Daoy (cell line): Measurements from ENCODE around the gene AOAH. TPM values are rescaled to one million over a fixed set of nuclear protein-coding genes. Genes with fewer than 3 reads are reported as not detected.
A peak's percentile ranks its signal among the peaks of the same experiment; 100 is the strongest.

Experiments used
- DNase-seq: peaks from one replicate; pipeline ENCODE4 v3.0.0-alpha.2; 2015; ENCODE audit warnings: low read depth
- total RNA-seq: library from RNA; depleted of rRNA; stranded (reverse); fragments of >200 nt; shearing (Covaris generic); gene quantifications from 2 replicates; pipeline ENCODE4 v1.2.3, GENCODE V29; 2014

The AOAH gene
- total RNA-seq, 1 experiment from 2014 or later: 39.0 TPM

DNA sequence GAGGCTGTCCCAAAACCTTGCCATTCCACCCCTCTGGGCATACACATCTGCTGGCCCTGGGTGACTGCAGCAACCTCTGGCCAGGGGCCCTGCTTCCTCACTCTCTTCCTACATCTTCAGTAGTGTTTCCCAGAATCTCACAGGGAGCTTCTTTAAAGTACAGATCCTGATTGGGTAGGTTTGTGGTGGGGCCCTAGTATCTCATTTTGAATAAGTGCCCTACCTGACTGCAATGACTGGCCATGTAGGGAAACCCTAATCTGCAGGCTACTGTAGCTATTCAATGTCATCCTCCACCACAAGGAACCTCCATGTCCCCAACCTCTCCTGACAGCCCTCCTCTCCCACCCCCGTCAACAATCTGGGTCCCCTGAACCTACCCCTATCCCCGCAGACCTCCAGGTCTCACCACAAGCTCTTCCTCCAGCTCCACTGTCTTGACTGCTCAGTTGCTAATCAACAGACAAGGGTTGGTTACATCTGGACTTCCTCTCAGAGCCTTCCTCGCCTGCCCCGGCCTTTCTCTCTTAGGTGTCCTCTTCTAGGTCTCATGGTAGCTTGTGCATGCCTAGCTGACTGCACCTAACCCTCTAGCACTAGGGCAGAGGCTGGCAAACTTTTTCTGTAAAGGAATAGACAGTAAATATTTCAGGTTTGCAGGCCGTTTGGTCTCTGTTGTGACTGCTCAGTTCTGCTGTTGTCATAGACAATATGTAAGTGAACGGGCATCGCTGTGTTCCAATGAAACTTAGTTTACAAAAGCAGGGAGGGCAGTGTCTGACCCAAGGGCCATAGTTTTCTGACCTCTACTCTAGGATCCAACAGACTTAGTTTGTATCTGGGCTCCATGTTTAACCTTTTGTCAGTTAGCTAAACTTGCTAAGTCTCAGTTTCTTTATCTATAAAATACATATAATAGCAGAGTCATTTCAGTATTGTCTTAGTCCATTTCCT lies 121.1 kb downstream of the AOAH start:
- no peak for DNase-seq

DNA sequence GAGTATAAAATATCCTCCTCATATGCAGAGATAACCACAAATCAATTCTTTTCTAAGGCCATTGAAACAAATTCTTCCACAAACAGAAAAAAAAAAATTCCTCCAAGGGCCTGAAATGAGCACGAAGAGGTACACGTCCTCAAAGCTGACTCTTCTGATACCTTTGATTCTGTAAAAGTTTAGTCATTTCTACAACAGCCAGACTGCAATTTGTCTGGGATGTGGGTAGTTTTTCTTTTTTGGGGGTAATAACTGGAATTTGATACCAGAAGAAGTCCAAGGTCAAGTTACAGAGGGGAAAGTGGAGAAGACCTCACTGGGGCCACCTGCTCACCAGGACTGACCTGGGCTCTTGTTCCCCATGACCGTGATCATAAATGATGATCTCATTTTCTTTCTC lies 121.8 kb downstream of the AOAH start:
- no peak for DNase-seq

DNA sequence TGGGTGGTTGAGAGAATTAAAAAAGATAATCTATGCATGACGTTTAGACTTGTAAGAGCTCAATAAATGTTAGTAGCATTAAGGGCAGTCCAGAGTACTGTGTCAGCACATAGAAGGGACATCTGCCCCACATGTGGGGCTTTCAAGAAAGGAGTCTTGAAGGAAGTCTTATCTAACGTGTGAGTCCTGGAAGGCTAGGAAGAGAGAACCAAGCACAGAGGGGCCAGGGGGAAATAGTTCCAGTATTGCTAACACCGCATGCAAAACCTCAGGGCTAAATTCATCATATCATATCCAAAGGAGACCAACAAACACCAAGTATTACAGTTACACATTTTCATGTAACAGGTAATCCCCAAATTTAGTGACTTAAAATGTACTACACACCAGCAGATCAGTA lies 122.7 kb downstream of the AOAH start:
- peak; percentile 65 for DNase-seq

DNA sequence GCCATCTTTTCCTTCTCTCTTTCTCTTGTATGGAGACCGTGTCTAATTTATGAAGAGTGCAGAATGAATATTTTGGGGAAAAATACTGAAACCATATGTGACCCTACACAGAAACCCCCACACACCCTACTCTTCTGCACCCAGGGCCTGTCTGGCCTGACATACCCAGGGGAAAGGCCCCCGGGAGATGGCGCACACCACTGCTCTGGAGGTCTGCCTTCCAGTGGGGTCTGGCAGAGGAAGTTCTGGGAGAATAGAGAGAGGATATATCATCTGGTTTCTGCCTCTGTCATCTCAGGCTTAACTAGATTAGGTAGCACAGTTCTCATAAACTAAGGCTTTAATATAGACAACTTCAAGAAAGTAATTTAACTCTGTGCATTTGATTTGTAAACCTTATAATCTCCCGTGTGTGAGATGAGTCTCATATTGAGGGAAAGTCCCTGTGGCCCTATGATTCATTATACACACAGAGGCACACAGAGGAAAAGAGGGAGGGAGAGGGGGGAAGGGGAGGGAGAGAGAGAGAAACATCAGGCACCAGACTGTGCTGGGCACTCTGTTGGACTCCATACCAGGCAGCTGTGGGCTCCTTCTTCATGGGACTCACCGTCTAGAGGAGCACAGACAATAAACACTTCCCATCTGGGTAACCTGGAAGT lies 123.3 kb downstream of the AOAH start:
- DNase-seq: peak; percentile 96

DNA sequence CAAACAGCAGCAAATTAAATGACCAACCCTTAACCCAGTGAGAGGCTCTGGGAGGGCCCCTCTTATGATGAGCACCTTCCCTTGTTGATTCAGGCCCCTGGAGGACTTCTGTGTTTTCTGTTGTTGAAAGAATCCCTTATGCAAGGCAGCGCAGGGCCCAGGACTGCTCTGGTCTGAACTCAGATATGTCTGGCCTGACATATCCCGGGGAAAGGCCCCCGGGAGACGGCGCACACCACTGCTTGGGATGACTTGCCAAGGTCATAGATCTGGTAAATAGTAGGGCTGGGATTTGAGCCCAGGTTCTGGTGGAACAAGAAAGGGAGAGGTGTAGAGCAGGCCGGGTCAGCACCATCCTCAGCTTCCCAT lies 124.0 kb downstream of the AOAH start:
- DNase-seq: no peak

DNA sequence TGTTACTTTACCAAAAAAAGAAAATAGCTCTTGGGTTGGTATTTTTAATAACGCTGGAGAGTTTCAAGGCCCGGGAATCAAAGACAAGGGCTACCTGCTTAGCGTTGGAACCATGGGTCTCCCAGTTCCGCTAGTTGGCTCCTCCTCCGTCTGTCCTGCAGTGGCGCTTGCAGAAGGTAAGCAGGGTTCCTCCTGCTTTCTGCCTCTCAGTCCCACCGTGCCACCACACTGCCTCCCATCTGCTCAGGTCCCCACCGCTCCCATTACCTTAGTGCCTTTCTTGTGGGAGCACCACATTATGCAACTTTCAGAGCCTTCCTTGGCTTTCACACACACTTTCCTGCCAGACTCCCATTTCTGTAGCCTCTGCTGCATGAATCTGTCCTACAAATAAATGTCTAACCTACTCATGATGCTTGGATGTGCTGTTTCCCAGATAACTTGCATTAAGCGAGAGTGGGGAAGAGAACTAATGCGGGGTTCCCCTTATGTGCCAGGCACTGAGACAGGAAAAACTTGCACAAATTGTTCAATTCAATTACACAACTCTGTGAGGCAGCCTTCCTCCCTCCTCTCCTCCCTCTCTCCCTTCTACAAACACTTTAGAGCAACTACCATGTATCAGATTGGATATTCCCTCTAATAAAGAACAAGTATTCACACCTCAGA lies 124.5 kb downstream of the AOAH start:
- no peak for DNase-seq

DNA sequence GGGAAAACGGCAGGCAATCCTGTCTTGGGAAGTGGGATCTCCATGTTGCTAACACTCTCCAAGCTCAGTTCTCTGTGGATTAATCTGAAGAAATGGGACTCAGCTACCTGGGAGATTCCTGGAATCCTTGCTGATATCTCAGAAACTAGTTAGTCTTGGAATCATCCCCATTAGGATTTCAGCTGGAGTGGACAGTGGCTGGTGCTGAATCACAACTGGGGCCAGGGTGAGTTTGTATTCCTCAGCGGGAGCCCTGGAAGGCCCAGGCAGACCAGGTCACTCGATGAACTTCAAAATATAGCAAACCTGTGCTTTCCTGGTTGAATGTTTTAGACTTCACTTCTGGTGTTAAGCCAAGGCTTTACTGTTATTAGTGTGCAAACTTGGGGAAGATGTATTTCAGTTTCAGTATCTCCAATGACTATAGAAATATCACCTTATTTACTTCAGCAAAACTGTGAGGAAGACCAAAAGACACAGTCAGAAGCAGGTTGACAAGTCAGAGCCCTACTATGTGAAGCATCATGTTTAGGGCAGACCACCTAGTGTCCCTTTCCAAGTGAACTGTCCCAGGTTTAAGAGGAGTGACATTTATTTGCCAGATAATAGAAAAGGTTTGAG lies 126.1 kb downstream of the AOAH start:
- DNase-seq: no peak

DNA sequence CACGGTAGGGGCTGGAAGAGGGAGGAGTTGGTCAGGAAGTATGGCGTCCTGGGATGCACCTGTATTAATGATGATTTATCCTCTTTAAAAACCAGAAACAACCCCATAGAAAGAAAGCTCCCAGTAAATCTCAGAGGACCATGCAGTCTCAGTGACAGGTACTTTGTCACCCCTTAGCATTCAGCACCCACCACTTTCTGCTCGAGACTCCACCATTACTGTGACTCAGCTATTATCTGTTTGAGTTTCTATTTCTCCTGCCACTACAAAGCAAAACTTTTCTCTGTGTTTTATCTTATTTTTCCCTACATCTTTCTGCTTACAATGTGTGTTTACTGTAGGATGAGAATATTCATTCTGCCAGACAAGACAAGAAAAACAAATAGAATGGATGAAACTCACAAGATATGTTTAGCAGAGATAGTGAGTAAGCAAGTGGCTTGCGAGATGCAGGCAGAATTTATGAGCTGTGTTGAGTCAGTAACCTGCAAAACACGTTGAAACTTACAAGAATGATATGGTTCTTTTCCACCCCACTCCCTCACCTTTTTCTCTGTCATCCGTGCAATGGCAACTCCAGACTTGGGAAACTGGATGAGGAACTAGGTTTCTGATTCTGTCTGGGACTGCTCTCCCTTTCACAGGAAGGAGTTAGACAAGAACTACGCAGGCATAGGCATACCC lies 127.1 kb downstream of the AOAH start:
- DNase-seq: no peak

DNA sequence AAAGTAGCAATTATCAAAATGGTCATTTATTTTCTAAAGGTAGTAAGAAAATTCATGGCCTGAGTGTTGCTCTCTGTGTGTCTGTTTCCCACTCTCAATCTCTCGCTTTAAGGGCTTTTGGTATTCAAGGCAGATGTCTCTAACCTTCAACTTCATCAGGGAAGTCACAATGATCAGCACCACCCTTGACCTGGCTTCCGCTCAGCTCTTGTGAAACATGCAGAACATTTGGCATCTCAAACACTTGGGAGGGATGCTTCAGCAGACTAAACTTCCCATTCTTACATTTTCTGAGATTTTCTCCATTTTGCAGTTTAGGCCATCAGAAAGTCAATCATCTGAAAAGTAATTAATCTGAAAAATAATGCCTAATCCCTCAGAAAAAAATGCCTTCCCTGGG lies 129.8 kb downstream of the AOAH start:
- DNase-seq: no peak

DNA sequence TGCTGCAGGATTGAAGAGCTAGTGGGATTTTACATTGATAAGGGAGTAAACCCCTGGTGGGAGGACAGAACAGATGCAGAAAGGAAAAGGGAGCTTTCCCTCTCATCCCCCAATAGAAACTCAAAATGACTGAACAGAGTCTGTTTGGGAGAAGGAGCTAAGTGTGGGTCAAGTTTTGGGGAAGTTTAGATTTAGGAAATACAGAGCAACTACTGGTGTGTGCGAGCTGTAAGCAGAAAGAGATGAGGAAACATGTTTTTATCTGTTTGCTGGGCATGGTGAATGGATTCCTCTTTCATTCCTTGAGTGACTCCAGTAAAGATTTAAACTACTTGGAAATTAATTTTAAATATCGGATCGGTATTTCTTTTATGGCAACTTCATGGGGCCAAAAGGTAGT lies 132.7 kb downstream of the AOAH start:
- DNase-seq: no peak

DNA sequence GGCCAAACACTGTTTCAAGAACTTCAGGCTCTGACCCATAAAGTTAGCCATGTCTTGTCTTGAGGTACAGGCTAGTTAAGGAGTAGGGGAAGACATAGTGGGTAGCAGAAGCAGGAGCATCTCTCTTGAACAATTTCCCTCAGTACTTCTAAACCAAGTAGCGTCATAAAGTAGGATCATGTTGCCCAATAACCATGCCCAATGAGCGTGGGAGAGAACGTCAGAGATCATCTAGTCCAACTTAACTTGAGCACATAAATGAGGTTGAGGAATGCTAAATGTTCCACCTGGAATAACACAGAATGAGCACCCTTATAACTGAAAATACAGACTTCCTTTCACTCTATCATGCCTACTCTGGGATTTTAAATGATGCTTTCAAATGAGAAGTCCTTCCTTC lies 134.9 kb downstream of the AOAH start:
- no peak for DNase-seq

DNA sequence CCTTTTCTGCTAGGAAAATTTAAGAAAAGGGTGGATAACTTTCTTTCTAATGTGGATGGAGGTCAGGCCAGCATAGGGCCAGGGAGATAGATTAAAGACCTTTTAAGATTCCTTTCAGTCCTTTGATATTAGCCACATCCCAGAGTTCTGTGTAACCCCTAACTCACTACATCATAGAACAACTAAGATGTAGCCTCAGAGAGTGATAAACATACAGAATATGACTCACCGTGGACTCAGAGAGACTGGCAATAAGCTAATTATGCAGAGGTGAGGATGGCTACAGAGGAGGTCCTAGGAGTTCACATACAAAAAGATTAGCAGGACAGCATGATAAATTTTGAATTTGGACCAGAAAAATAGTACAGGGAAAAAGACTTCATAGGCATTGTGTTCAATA lies 141.0 kb downstream of the AOAH start:
- peak; percentile 72 for DNase-seq

DNA sequence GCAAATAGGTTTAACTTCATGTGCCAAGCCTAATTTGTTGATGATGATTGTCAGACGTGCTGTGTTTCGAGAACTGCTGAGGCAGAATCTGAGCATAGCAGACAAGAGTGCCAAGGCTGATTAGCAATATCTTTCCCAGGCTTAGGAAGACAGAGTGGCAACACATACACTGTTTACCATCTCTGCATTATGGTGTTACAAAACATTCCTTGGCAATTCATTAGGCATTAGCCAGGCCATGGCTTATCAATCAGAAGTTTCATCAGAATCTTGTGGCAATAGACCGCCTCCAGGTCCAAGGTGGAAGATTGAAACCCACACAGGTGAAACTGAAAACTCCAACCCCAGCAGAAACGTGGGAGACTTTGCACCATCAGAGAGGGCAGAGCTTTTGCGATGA lies 148.5 kb downstream of the AOAH start:
- DNase-seq: no peak

DNA sequence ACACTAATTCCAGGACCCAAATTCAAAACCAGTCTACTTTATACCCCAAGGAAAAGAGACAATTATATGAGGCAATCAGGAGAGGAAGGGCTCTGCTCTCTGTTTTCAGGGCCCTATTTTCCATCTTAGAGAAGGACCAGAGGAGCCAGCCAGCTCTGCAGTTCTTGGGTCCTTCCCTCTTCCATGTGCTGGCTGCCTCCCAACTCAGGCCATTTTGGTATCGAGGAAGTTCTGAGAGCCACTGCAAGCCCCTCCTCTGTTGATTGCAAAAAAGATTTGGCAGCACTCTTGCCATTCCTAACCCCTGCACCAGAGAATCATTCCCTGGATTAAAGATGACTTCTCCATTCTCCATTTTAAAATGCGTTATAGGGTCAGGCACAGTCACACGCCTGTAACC lies 151.2 kb downstream of the AOAH start:
- DNase-seq: no peak

DNA sequence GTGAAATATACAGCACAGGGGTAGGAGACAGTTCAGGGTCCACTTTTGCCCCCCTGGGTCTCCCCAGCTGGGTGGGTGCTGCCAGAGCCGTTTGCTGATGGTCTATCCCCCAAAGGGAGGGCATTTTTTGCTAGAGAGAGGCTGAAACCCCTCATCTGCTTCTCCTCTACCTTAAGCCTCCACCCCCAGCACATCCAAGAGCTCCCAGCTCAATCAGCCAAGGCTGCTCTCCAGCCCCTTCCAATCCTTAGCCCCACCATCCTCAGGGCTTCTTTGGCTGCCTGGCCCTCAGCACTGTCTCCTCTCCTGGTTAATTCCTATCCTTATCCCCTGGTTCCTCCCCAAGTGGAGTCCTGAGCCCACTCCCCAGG lies 153.1 kb downstream of the AOAH start:
- DNase-seq: no peak

DNA sequence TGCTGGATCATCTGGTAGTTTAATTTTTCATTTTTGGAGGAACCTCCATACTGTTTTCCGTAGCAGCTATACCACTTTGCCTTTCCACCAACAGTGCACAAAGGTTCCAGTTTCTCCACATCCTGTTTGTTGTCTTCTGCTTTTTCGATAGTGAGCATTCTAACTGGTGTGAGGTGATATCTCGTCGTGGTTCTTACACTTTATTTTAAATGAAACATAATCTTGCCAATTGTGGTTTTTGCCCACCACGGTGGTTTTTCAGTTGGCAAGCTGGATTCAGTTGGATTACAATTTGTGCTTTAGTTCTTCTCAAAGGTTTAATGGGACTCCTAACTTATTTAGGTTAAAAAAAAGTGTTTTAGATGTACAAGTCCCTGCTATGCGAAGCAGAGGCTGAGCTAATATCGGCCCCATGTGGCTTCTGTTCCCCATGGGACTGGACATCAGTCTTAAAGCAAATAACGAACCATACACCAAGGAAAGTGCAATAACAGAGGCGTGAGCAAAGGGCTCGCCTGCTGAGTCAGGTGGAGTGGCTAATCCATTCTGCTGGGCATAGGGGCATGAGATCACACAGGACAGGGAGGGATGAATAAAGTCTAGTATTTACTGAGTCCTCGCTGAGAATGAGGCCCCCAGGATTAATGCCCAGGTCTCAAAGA lies 153.6 kb downstream of the AOAH start:
- peak; percentile 22 for DNase-seq

DNA sequence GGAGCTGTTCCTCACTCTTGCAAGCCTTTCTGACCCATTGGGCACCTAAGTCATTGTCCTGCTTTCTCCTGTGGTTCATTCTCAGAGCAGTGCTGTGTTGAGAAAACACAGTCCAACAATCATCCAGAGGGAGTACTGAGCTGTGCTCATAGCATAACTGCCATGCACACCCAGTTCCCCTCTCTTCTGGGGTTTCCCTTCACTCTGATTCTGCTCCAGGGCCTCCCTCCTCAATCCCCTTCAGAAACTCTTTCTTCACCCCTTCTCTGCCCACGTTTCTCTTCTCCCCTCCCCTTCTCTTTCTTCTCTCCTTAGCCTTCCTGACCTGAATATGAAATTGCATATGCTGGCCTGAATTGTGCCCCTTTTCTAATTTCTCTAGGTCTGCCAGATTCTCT lies 155.8 kb downstream of the AOAH start:
- DNase-seq: no peak

DNA sequence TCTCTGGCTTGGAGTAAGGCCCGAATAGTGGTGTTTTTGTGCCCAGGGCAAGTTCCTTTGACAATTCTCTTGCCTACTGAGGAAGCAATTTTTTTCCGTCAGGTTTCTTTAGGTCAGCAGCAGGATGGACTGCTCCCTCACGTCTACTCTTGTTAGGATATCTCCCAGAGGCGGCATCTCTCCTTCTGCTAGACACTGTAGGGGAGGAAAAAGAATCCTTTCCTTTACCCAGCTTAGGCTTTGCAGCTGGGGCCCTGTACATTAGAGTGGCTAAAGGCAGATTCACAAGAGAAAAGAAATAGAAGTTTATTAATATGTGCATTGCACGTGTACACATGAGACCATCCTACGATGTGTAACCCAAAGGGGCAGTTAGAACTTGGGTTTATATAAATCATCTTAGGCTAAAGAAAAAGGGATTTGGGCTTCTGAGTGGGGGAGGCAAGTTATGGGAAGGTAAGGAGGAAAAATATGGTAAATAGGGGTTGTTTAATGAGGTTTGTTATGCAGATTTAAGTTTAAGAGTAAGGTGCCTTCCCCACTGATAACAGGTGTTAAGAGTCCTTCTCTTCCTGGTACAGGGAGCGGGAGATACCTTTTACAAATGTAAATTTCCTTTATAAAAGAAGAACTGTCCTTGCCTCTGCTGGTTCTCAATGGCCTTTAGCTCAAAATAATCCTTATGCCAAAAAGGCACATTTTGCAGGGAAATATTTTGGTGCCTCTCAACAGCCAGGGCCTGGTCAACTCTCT lies 156.4 kb downstream of the AOAH start:
- no peak for DNase-seq

DNA sequence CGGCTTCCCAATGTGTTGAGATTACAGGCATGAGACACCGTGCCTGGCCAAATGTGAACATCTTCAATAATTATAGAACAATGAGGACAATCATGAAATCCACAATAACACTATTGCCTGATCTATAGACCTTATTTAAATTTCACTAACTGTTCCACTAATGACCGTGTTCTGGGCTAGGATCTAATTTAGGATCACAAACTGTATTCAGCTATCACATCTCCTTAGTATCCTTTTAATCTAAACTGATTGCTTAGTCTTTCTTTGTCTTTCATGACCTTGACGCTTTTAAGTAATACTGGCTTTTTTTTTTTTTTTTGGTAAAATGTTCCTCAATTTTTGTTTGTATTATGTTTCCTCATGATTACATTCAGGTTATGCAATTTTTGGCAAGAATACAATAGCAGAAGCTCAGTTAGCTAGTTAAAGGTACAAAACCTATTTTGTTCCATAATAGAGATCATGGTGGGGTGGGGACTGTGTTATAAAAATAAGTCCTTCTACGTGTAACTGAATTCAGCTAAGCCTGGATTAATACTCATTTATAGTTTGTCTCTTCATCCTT lies 158.4 kb downstream of the AOAH start:
- DNase-seq: no peak

DNA sequence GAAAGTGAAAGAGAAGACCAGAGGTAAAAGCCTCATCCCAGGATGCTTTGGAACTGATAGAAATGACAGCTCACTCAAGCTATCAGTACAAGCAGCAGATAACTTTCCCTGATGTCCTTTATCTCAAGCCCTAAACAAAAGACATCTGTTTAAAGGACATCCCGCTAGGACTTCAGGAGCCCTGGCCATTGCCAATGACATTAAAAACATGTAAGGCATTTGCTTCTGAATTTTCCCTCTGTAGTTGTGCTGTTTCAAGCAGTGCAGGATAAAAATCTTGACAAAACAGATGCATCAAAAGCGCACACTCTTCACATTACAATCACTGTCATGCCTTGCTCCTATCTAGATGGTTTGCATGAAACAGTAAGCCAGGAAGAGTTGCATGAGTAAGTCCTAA lies 159.8 kb downstream of the AOAH start:
- DNase-seq: no peak
